Suprapubic skin (tissue), 4 donors: Measurements from ENCODE around the gene UBE2R2.

Experiments used
- EP300 ChIP-seq: sonication (generic); formaldehyde crosslinking; IDR thresholded peaks from one replicate; pipeline ENCODE4 v1.6.1; 2017; ENCODE audit warnings: antibody characterized with exemption
- POLR2AphosphoS5 ChIP-seq, 3 donors: sonication (generic); formaldehyde crosslinking; IDR thresholded peaks; one replicate each; pipeline ENCODE4 v1.6.1; 2017; ENCODE audit warnings: antibody characterized with exemption in 3 of 3
- TF ChIP-seq, protein P1 (sequence below), 2 donors: fragments of 200-600 bp in 1 of 2; fragments of 450-650 bp in 1 of 2; sonication (generic) in 1 of 2; IDR thresholded peaks; one replicate each; pipeline ENCODE4 v1.5.1; 2016 to 2019; ENCODE audit warnings: antibody characterized with exemption in 2 of 2, mild to moderate bottlenecking in 1 of 2, moderate library complexity in 1 of 2

DNA sequence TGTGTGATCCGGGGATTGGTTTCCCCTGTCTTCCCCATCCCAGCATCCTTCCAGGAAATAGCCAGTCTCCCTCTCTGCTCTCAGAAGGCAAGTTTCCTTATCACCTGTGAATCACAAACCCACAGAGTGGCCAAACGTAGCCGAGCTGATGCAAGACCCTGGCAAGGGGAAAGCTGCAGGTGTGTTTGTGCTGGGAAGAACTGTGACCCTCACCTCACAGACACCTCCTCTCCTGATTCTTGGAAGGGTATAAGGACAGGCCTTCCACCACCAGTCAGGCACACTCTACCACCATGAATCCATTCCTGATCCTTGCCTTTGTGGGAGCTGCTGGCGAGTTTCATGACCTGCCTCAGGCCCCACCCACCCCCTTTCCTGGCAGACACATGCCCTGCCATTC lies 21.7 kb upstream of the UBE2R2 start, which contains the start of gene PRSS3:
- no peak for TF ChIP-seq EP300
- TF ChIP-seq, protein P1, sequence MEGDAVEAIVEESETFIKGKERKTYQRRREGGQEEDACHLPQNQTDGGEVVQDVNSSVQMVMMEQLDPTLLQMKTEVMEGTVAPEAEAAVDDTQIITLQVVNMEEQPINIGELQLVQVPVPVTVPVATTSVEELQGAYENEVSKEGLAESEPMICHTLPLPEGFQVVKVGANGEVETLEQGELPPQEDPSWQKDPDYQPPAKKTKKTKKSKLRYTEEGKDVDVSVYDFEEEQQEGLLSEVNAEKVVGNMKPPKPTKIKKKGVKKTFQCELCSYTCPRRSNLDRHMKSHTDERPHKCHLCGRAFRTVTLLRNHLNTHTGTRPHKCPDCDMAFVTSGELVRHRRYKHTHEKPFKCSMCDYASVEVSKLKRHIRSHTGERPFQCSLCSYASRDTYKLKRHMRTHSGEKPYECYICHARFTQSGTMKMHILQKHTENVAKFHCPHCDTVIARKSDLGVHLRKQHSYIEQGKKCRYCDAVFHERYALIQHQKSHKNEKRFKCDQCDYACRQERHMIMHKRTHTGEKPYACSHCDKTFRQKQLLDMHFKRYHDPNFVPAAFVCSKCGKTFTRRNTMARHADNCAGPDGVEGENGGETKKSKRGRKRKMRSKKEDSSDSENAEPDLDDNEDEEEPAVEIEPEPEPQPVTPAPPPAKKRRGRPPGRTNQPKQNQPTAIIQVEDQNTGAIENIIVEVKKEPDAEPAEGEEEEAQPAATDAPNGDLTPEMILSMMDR (IDR thresholded peaks at IDR 0.05), result no peak
- no peak for TF ChIP-seq POLR2AphosphoS5 (IDR thresholded peaks at IDR 0.05)
